ENCODE data around the gene FOXP1.

FOXP1 gene

DNA sequence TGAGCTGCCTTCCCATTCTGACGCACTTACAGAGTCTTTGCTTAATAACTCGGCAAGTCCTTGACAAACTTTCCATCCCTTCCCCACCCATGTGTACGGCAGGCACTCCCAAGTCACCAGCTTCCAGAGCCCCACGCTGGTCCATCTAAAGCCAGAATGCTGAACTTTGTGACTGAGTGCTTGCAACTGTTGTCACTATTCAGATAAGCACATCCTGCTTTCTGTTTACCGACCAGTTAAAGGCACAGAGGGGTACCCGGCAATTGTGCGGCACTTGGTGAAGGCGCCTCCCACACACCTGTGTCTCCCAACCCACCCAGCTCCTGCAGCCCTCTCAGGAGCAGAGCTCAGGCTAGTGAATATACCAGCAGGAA lies 430.6 kb downstream of the FOXP1 start:
- WGBS, 2 experiments, result 73 to 76% methylated on average over 8 of the region's 8 CpGs
- no peaks in the 10 kb centered on the region for H3K36me3 ChIP-seq (ENCODE audit: control insufficient read depth, insufficient read depth, low read length)
- H3K9me3 ChIP-seq (ENCODE audit: control insufficient read depth, low read length), result no peaks in the 10 kb centered on the region
- peaks cover 7% of the 10 kb centered on the region for H3K4me1 ChIP-seq (ENCODE audit: control insufficient read depth, insufficient read depth, low read length)
- H3K27me3 ChIP-seq (ENCODE audit: control insufficient read depth, insufficient read depth, low read length, poor library complexity, severe bottlenecking), result no peaks in the 10 kb centered on the region
- no peak overlapping the region for H3K4me3 ChIP-seq (ENCODE audit: insufficient read depth, low read depth, low read length)
- H3K27ac ChIP-seq (ENCODE audit: insufficient read depth, low read depth, low read length, poor library complexity, severe bottlenecking), result no peak overlapping the region

DNA sequence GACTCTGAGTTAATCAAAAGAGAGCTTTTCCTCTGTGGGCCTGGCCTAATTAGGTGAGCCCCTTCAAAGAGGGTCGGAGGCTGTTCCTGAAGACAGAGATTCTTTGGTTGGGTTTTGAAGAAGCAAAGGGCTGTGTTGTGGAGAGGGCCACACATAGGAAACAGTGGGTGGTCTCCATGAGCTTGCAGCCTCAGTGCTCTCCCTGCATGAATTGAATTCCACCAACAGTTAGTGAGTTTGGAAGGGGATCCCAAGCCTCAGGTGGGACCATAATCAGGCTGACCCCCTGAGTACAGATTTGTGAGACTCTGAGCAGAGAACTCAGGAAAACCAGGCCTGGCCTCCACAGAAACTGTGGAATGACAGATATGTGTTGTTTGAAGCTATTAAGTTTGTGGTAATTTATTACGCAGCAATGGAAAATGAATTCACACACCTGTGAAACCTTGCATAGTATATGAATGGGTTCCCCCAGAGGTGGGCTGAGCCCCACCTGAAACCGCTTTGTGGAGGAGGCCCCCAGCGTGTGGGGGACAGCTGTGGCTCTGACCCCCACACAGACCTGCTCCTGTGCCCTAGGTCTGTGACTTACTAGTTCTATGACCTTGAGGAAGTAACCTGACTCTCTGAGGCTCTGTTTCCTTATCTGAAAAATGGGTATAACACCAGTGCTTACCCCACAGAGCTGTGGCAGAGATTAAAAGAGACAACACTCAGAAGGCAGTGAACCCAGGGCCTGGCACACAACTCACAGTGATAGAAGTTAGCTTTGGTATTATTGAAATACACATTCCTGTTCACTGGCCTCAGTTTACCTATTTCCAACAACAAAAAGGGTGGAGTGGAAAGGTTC lies 431.3 kb downstream of the FOXP1 start:
- Histone ChIP-seq H3K27me3 (ENCODE audit: control insufficient read depth, insufficient read depth, low read length, poor library complexity, severe bottlenecking) (no peaks in the 10 kb centered on the region), H3K36me3 (ENCODE audit: control insufficient read depth, insufficient read depth, low read length) (no peaks in the 10 kb centered on the region), H3K4me3 (ENCODE audit: insufficient read depth, low read depth, low read length) (no peak overlapping the region), H3K27ac (ENCODE audit: insufficient read depth, low read depth, low read length, poor library complexity, severe bottlenecking) (no peak overlapping the region), H3K4me1 (ENCODE audit: control insufficient read depth, insufficient read depth, low read length) (peaks cover 7% of the 10 kb centered on the region), H3K9me3 (ENCODE audit: control insufficient read depth, low read length) (no peaks in the 10 kb centered on the region)
- WGBS, 2 experiments, result 60 to 67% methylated on average over 4 of the region's 4 CpGs

DNA sequence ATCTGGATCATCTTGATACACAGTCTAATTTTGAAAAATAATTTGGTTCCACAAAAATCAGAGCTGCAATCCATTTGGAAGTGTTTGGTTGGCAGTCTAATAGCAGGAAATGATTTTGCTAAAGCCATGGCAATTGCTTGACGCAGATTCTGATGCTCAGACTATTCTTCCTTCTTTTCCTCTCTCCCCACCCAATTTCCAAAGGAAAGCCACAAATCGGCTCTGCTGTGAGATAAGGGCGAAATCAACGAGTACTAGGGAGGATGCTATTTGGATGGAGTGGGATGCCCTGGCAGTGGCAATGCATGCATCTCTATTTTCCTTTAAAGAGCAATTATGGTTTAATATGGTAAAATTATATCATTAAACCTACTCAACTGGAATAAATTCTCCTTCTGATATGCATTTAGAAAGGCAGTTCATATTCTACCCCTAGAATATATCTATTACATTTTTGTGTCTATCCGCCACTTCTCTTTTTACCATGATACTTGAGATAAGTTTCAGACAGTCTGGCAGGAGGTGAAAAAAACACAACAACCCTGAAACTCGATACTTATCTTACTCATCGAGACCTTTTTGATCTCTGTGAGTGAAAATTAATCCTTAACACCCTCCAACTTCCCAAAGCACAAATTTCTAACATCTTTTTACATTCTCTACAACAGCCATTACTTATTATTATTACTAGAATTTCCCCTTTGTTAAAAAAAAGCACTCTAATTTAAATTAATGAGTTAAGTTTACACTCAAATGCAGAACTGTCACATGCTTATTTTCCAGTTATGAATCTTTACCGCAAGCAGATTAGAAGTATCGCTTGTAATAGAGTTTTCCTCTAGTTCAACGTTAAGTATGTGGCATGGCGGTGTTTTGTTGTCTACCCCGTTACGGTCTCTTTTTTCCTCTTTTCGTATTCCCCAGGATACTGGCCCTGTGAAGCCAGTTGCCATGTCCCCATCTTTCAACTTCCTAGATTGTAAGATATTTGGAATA lies 433.3 kb downstream of the FOXP1 start:
- Histone ChIP-seq H3K36me3 (ENCODE audit: control insufficient read depth, insufficient read depth, low read length) (no peaks in the 10 kb centered on the region), H3K27me3 (ENCODE audit: control insufficient read depth, insufficient read depth, low read length, poor library complexity, severe bottlenecking) (no peaks in the 10 kb centered on the region), H3K4me3 (ENCODE audit: insufficient read depth, low read depth, low read length) (no peak overlapping the region), H3K27ac (ENCODE audit: insufficient read depth, low read depth, low read length, poor library complexity, severe bottlenecking) (no peak overlapping the region), H3K9me3 (ENCODE audit: control insufficient read depth, low read length) (no peaks in the 10 kb centered on the region), H3K4me1 (ENCODE audit: control insufficient read depth, insufficient read depth, low read length) (peaks cover 7% of the 10 kb centered on the region)
- 88 to 92% methylated on average over 12 to 14 of the region's 14 CpGs for WGBS, 2 experiments

DNA sequence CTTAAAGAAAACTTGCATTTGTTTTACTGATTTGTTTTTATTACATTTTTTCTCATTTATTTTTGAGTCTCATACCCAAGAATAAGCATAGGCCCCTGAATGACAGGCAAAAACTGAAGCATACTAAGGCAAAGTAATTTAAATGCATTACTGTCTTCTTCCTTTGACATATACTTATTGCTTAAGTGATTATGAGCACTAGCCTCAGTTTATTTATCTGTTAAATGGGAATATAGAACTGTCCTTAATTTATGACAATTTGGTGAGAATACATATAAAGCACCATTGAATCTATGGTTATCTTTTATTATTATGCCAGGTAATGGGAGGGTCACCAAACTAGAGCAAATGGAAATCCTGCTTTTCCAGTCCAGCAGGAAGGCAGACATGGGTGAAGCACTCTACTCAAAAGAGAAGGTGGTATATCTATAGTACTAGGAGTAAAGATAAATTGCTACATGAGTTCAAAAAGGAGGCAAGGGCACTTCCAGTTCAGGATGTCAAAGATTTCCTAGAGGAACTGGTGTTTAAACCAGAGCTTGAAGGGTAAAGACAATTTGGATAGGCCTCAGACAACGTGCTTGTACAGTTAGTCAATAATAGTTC lies 435.0 kb downstream of the FOXP1 start:
- Histone ChIP-seq H3K27ac (ENCODE audit: insufficient read depth, low read depth, low read length, poor library complexity, severe bottlenecking) (no peak overlapping the region), H3K36me3 (ENCODE audit: control insufficient read depth, insufficient read depth, low read length) (no peaks in the 10 kb centered on the region), H3K4me1 (ENCODE audit: control insufficient read depth, insufficient read depth, low read length) (peaks cover 7% of the 10 kb centered on the region), H3K4me3 (ENCODE audit: insufficient read depth, low read depth, low read length) (no peak overlapping the region), H3K27me3 (ENCODE audit: control insufficient read depth, insufficient read depth, low read length, poor library complexity, severe bottlenecking) (no peaks in the 10 kb centered on the region), H3K9me3 (ENCODE audit: control insufficient read depth, low read length) (no peaks in the 10 kb centered on the region)
- WGBS, 2 experiments, result 95 to 97% methylated on average over 1 of the region's 1 CpG

GRCh38 chr3:71146673-71147072 lies 436.9 kb downstream of the FOXP1 start:
- 68 to 70% methylated on average over 11 of the region's 11 CpGs for WGBS, 2 experiments
- Histone ChIP-seq H3K4me3 (ENCODE audit: insufficient read depth, low read depth, low read length) (no peak overlapping the region), H3K9me3 (ENCODE audit: control insufficient read depth, low read length) (no peaks in the 10 kb centered on the region), H3K4me1 (ENCODE audit: control insufficient read depth, insufficient read depth, low read length) (no peaks in the 10 kb centered on the region), H3K27ac (ENCODE audit: insufficient read depth, low read depth, low read length, poor library complexity, severe bottlenecking) (no peak overlapping the region), H3K36me3 (ENCODE audit: control insufficient read depth, insufficient read depth, low read length) (no peaks in the 10 kb centered on the region), H3K27me3 (ENCODE audit: control insufficient read depth, insufficient read depth, low read length, poor library complexity, severe bottlenecking) (no peaks in the 10 kb centered on the region)

- Histone ChIP-seq H3K4me1 (ENCODE audit: control insufficient read depth, insufficient read depth, low read length) (no peaks in the 10 kb centered on the region), H3K27ac (ENCODE audit: insufficient read depth, low read depth, low read length, poor library complexity, severe bottlenecking) (no peak overlapping the region)
Observed at GRCh38 chr3:71145954-71146353, 437.6 kb downstream of the FOXP1 start.

GRCh38 chr3:71144525-71145253 lies 438.8 kb downstream of the FOXP1 start:
- 90 to 91% methylated on average over 8 of the region's 9 CpGs for WGBS, 2 experiments
- no peak overlapping the region for H3K4me3 ChIP-seq (ENCODE audit: insufficient read depth, low read depth, low read length)
- H3K27me3 ChIP-seq (ENCODE audit: control insufficient read depth, insufficient read depth, low read length, poor library complexity, severe bottlenecking), result no peaks in the 10 kb centered on the region
- no peaks in the 10 kb centered on the region for H3K9me3 ChIP-seq (ENCODE audit: control insufficient read depth, low read length)
- no peak overlapping the region for H3K27ac ChIP-seq (ENCODE audit: insufficient read depth, low read depth, low read length, poor library complexity, severe bottlenecking)
- no peaks in the 10 kb centered on the region for H3K36me3 ChIP-seq (ENCODE audit: control insufficient read depth, insufficient read depth, low read length)
- H3K4me1 ChIP-seq (ENCODE audit: control insufficient read depth, insufficient read depth, low read length), result no peaks in the 10 kb centered on the region

More at GRCh38 chr3:71145954-71146353, 437.6 kb downstream of the FOXP1 start:
- Histone ChIP-seq H3K9me3 (ENCODE audit: control insufficient read depth, low read length) (no peaks in the 10 kb centered on the region), H3K27me3 (ENCODE audit: control insufficient read depth, insufficient read depth, low read length, poor library complexity, severe bottlenecking) (no peaks in the 10 kb centered on the region), H3K4me3 (ENCODE audit: insufficient read depth, low read depth, low read length) (no peak overlapping the region), H3K36me3 (ENCODE audit: control insufficient read depth, insufficient read depth, low read length) (no peaks in the 10 kb centered on the region)
- 96 to 97% methylated on average over 4 of the region's 4 CpGs for WGBS, 2 experiments

- Histone ChIP-seq H3K9me3 (ENCODE audit: control insufficient read depth, low read length) (no peaks in the 10 kb centered on the region), H3K27me3 (ENCODE audit: control insufficient read depth, insufficient read depth, low read length, poor library complexity, severe bottlenecking) (no peaks in the 10 kb centered on the region), H3K27ac (ENCODE audit: insufficient read depth, low read depth, low read length, poor library complexity, severe bottlenecking) (no peak overlapping the region), H3K4me1 (ENCODE audit: control insufficient read depth, insufficient read depth, low read length) (no peaks in the 10 kb centered on the region), H3K4me3 (ENCODE audit: insufficient read depth, low read depth, low read length) (no peak overlapping the region), H3K36me3 (ENCODE audit: control insufficient read depth, insufficient read depth, low read length) (no peaks in the 10 kb centered on the region)
- WGBS, 2 experiments, result 87 to 97% methylated on average over 3 to 4 of the region's 4 CpGs
Observed at GRCh38 chr3:71143493-71143892, 440.0 kb downstream of the FOXP1 start.

DNA sequence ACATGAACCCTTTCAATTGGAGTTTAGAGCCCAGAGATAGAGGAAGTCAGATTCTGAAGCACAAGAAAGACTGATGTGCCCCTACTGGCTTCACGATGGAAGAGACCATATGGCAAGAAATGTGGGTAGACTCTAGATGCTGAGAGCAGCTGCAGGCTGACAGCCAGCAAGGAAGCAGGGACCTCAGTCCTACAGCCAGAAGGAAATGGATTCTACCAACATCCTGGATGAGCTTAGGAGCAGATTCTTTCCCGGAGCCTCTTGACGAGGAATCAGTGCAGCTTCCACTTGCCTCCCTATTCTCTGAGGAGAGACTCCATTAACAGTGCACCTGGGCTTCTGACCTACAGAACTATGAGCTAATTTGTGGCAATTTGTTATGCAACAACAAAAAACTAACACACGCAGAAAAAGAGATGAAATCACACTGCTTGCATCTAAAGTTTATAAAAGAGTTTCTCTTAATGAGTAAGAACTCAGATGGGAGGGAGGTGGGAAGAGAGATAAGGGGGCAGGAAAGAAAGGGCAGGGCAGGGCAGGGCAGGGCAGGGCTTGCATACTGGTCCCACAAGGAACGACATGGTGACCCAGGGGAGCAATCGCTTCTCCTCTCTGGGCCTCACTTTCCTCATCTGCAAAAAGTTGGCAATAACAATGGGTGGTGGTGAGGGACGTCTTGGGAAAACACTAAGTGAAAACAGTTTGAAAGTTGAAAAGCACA lies 440.9 kb downstream of the FOXP1 start:
- Histone ChIP-seq H3K9me3 (ENCODE audit: control insufficient read depth, low read length) (no peaks in the 10 kb centered on the region), H3K36me3 (ENCODE audit: control insufficient read depth, insufficient read depth, low read length) (no peaks in the 10 kb centered on the region), H3K4me1 (ENCODE audit: control insufficient read depth, insufficient read depth, low read length) (no peaks in the 10 kb centered on the region), H3K27me3 (ENCODE audit: control insufficient read depth, insufficient read depth, low read length, poor library complexity, severe bottlenecking) (no peaks in the 10 kb centered on the region), H3K4me3 (ENCODE audit: insufficient read depth, low read depth, low read length) (no peak overlapping the region), H3K27ac (ENCODE audit: insufficient read depth, low read depth, low read length, poor library complexity, severe bottlenecking) (no peak overlapping the region)
- WGBS, 2 experiments, result 79 to 82% methylated on average over 6 of the region's 7 CpGs

Measured in ectodermal cell (in vitro differentiated cells).